Stimulated activated naive B cell treated with anti-CD40 and anti-IgM and Interleukin-4, amounts not matched to agents 10 μg/mL and 1 μg/mL and 100 μg/mL, for 72 hours (primary cell): ENCODE results near the gene CADPS2.

Source experiments
- ATAC-seq, 2 donors: fragments of 150-1000 bp; cut with Tn5 transposase; replicated peaks; 2 replicates each; pipeline ENCODE4 v1.10.0; 2021; ENCODE audit warnings: moderate library complexity in 1 of 2
- DNase-seq: peaks from one replicate; pipeline ENCODE4 v3.0.0; 2021
- H3K27ac Mint-ChIP-seq: one replicate; pipeline ENCODE4 v1.8.0; 2022; ENCODE audit warnings: mild to moderate bottlenecking, mixed read lengths
- H3K27me3 Mint-ChIP-seq, 2 donors: one replicate each; pipeline ENCODE4 v1.8.0; 2022; ENCODE audit warnings: mixed read lengths in 2 of 2
- H3K36me3 Mint-ChIP-seq, 2 donors: one replicate each; pipeline ENCODE4 v1.8.0; 2022; ENCODE audit warnings: mixed read lengths in 2 of 2, mild to moderate bottlenecking in 1 of 2
- H3K4me1 Mint-ChIP-seq, 2 donors: one replicate each; pipeline ENCODE4 v1.8.0; 2022; ENCODE audit warnings: mixed read lengths in 2 of 2, mild to moderate bottlenecking in 1 of 2
- H3K4me3 Mint-ChIP-seq, 2 donors: one replicate each; pipeline ENCODE4 v1.8.0; 2022; ENCODE audit warnings: mild to moderate bottlenecking in 2 of 2, mixed read lengths in 2 of 2, moderate library complexity in 1 of 2
- H3K9me3 Mint-ChIP-seq, 2 donors: one replicate each; pipeline ENCODE4 v1.8.0; 2022; ENCODE audit warnings: mixed read lengths in 2 of 2, mild to moderate bottlenecking in 1 of 2

Gene CADPS2

GRCh38 chr7:122482212-122482611, 404.0 kb downstream of the CADPS2 start:
- ATAC-seq: no peak
- H3K4me3 Mint-ChIP-seq: no peak overlapping the region
- DNase-seq: no peak
- H3K4me1 Mint-ChIP-seq: no peaks in the 10 kb centered on the region
- peaks cover 0 to 2% of the 10 kb centered on the region in 2 donors for H3K9me3 Mint-ChIP-seq
- H3K27ac Mint-ChIP-seq: no peak overlapping the region
- H3K27me3 Mint-ChIP-seq: no peaks in the 10 kb centered on the region
- no peaks in the 10 kb centered on the region for H3K36me3 Mint-ChIP-seq

GRCh38 chr7:122470859-122471258, 415.4 kb downstream of the CADPS2 start:
- Mint-ChIP-seq H3K36me3 (no peaks in the 10 kb centered on the region), H3K27me3 (no peaks in the 10 kb centered on the region), H3K4me1 (no peaks in the 10 kb centered on the region), H3K27ac (no peak overlapping the region), H3K9me3 (no peaks in the 10 kb centered on the region), H3K4me3 (no peak overlapping the region)
- DNase-seq (no peak), ATAC-seq (no peak)

- DNase-seq: no peak
- no peaks in the 10 kb centered on the region for H3K9me3 Mint-ChIP-seq
- no peak overlapping the region for H3K27ac Mint-ChIP-seq
- H3K27me3 Mint-ChIP-seq: no peaks in the 10 kb centered on the region
- H3K4me3 Mint-ChIP-seq: no peak overlapping the region
- H3K4me1 Mint-ChIP-seq: no peaks in the 10 kb centered on the region
- no peak for ATAC-seq
- no peaks in the 10 kb centered on the region for H3K36me3 Mint-ChIP-seq
Observed at GRCh38 chr7:122468945-122469344, 417.3 kb downstream of the CADPS2 start.

- no peaks in the 10 kb centered on the region for H3K27me3 Mint-ChIP-seq
Observed at GRCh38 chr7:122467661-122468449, 418.4 kb downstream of the CADPS2 start.

GRCh38 chr7:122465296-122465695, 421.0 kb downstream of the CADPS2 start:
- Mint-ChIP-seq H3K4me1 (no peaks in the 10 kb centered on the region), H3K4me3 (no peak overlapping the region), H3K27me3 (no peaks in the 10 kb centered on the region), H3K36me3 (no peaks in the 10 kb centered on the region), H3K9me3 (no peaks in the 10 kb centered on the region), H3K27ac (no peak overlapping the region)
- ATAC-seq: no peak
- DNase-seq: no peak

More at GRCh38 chr7:122467661-122468449, 418.4 kb downstream of the CADPS2 start:
- H3K4me3 Mint-ChIP-seq: no peak overlapping the region
- no peak for DNase-seq
- no peak overlapping the region for H3K27ac Mint-ChIP-seq
- H3K36me3 Mint-ChIP-seq: no peaks in the 10 kb centered on the region
- no peak for ATAC-seq
- no peaks in the 10 kb centered on the region for H3K4me1 Mint-ChIP-seq
- no peaks in the 10 kb centered on the region for H3K9me3 Mint-ChIP-seq

- Mint-ChIP-seq H3K9me3 (no peaks in the 10 kb centered on the region), H3K36me3 (no peaks in the 10 kb centered on the region), H3K27me3 (no peaks in the 10 kb centered on the region), H3K4me1 (no peaks in the 10 kb centered on the region), H3K27ac (no peak overlapping the region), H3K4me3 (no peak overlapping the region)
- DNase-seq (no peak), ATAC-seq (no peak)
Observed at GRCh38 chr7:122463631-122464030, 422.6 kb downstream of the CADPS2 start.

- ATAC-seq (no peak), DNase-seq (no peak)
- no peaks in the 10 kb centered on the region for H3K4me1 Mint-ChIP-seq
- H3K9me3 Mint-ChIP-seq: no peaks in the 10 kb centered on the region
- no peaks in the 10 kb centered on the region for H3K36me3 Mint-ChIP-seq
- no peak overlapping the region for H3K27ac Mint-ChIP-seq
- no peaks in the 10 kb centered on the region for H3K27me3 Mint-ChIP-seq
- H3K4me3 Mint-ChIP-seq: no peak overlapping the region
Observed at GRCh38 chr7:122460936-122461335, 425.3 kb downstream of the CADPS2 start.

GRCh38 chr7:122457969-122458368, 428.3 kb downstream of the CADPS2 start:
- H3K36me3 Mint-ChIP-seq: no peaks in the 10 kb centered on the region
- no peaks in the 10 kb centered on the region for H3K4me1 Mint-ChIP-seq
- ATAC-seq: no peak
- H3K4me3 Mint-ChIP-seq: no peak overlapping the region
- no peaks in the 10 kb centered on the region for H3K27me3 Mint-ChIP-seq
- no peak overlapping the region for H3K27ac Mint-ChIP-seq
- no peak for DNase-seq
- H3K9me3 Mint-ChIP-seq: no peaks in the 10 kb centered on the region

- Mint-ChIP-seq H3K9me3 (no peaks in the 10 kb centered on the region), H3K27me3 (no peaks in the 10 kb centered on the region), H3K36me3 (no peaks in the 10 kb centered on the region), H3K4me1 (no peaks in the 10 kb centered on the region), H3K27ac (no peak overlapping the region), H3K4me3 (no peak overlapping the region)
- no peak for DNase-seq
- ATAC-seq: no peak
Observed at GRCh38 chr7:122457325-122457724, 428.9 kb downstream of the CADPS2 start.

- DNase-seq (no peak), ATAC-seq (no peak)
- Mint-ChIP-seq H3K27me3 (no peaks in the 10 kb centered on the region), H3K9me3 (no peaks in the 10 kb centered on the region), H3K4me1 (no peaks in the 10 kb centered on the region), H3K4me3 (no peak overlapping the region), H3K27ac (no peak overlapping the region), H3K36me3 (no peaks in the 10 kb centered on the region)
Observed at GRCh38 chr7:122454776-122455507, 431.3 kb downstream of the CADPS2 start.

- Mint-ChIP-seq H3K9me3 (no peaks in the 10 kb centered on the region), H3K27ac (no peak overlapping the region), H3K4me1 (no peaks in the 10 kb centered on the region), H3K4me3 (no peak overlapping the region), H3K36me3 (no peaks in the 10 kb centered on the region), H3K27me3 (no peaks in the 10 kb centered on the region)
- ATAC-seq (no peak), DNase-seq (no peak)
Observed at GRCh38 chr7:122453432-122453831, 432.8 kb downstream of the CADPS2 start.

GRCh38 chr7:122448893-122449589, 437.2 kb downstream of the CADPS2 start:
- peaks cover 0 to under 1% of the 10 kb centered on the region in 2 donors for H3K9me3 Mint-ChIP-seq
- no peaks in the 10 kb centered on the region for H3K36me3 Mint-ChIP-seq
- H3K27me3 Mint-ChIP-seq: no peaks in the 10 kb centered on the region
- DNase-seq (no peak), ATAC-seq (no peak)
- no peak overlapping the region for H3K27ac Mint-ChIP-seq
- H3K4me3 Mint-ChIP-seq: no peak overlapping the region
- no peaks in the 10 kb centered on the region for H3K4me1 Mint-ChIP-seq

GRCh38 chr7:122442929-122443328, 443.3 kb downstream of the CADPS2 start:
- no peaks in the 10 kb centered on the region for H3K36me3 Mint-ChIP-seq
- H3K4me3 Mint-ChIP-seq: no peak overlapping the region
- ATAC-seq (no peak), DNase-seq (no peak)
- no peak overlapping the region for H3K27ac Mint-ChIP-seq
- no peaks in the 10 kb centered on the region for H3K4me1 Mint-ChIP-seq
- no peaks in the 10 kb centered on the region for H3K27me3 Mint-ChIP-seq
- peaks cover 0 to 3% of the 10 kb centered on the region in 2 donors for H3K9me3 Mint-ChIP-seq

- ATAC-seq (no peak), DNase-seq (no peak)
- H3K9me3 Mint-ChIP-seq: no peaks in the 10 kb centered on the region
- H3K27me3 Mint-ChIP-seq: no peaks in the 10 kb centered on the region
- H3K27ac Mint-ChIP-seq: no peak overlapping the region
- H3K36me3 Mint-ChIP-seq: no peaks in the 10 kb centered on the region
- no peaks in the 10 kb centered on the region for H3K4me1 Mint-ChIP-seq
- H3K4me3 Mint-ChIP-seq: no peak overlapping the region
Observed at GRCh38 chr7:122438492-122438891, 447.8 kb downstream of the CADPS2 start.

GRCh38 chr7:122438006-122438405, 448.3 kb downstream of the CADPS2 start:
- Mint-ChIP-seq H3K4me1 (no peaks in the 10 kb centered on the region), H3K27me3 (no peaks in the 10 kb centered on the region), H3K9me3 (no peaks in the 10 kb centered on the region), H3K4me3 (no peak overlapping the region), H3K27ac (no peak overlapping the region), H3K36me3 (no peaks in the 10 kb centered on the region)
- ATAC-seq (no peak), DNase-seq (no peak)
